IMR-90 (cell line): ENCODE data around the gene PHLDA2. TPM values are rescaled to one million over a fixed set of nuclear protein-coding genes. Genes with fewer than 3 reads are reported as not detected.

ENCODE experiments used
- ATAC-seq: fragments of 200-7000 bp; cut with Tn5 transposase; 2 replicates; pipeline ENCODE4 v1.9.1; 2020; ENCODE audit warnings: low read depth, mild to moderate bottlenecking, moderate library complexity
- BruUV-seq: library from RNA; stranded (reverse); fragments of 400-500 nt; replicated peaks from 2 replicates; lab custom pipeline; 2021; lab: Mats Ljungman, UMichigan
- CTCF ChIA-PET: fragments of 300-600 bp; formaldehyde crosslinking; extraction: SDS; loops from one replicate; lab custom pipeline; 2021; ENCODE audit warnings: antibody characterized with exemption; lab: Yijun Ruan, JAX
- POLR2A ChIA-PET: fragments of 300-600 bp; sonication (Branson Sonifier 250); formaldehyde crosslinking; loops from one replicate; lab custom pipeline; 2022; ENCODE audit warnings: antibody characterized with exemption; ENCODE audit not compliant: unreplicated experiment; lab: Charles Lee
- DNase-seq: peaks from one replicate; pipeline ENCODE4 v3.0.0; 2013
- H2AFZ ChIP-seq: replicated peaks from 2 replicates; pipeline ENCODE3; 2013; ENCODE audit warnings: low read length, mild to moderate bottlenecking; ENCODE audit not compliant: poor library complexity
- H2AK5ac ChIP-seq: 2 replicates; pipeline ENCODE4 v1.6.1; 2013; ENCODE audit warnings: low read depth, low read length, inconsistent platforms
- H2AK9ac ChIP-seq: replicated peaks from 2 replicates; pipeline ENCODE3; 2013; ENCODE audit warnings: mild to moderate bottlenecking, low read depth, low read length, moderate library complexity; ENCODE audit not compliant: poor library complexity
- H2BK120ac ChIP-seq: 2 replicates; pipeline ENCODE4 v1.6.1; 2013; ENCODE audit warnings: low read depth, low read length, inconsistent platforms
- H2BK15ac ChIP-seq: 3 replicates; pipeline ENCODE4 v1.6.1; 2013; ENCODE audit warnings: low read depth, low read length, inconsistent platforms
- H2BK20ac ChIP-seq: 2 replicates; pipeline ENCODE4 v1.6.1; 2013; ENCODE audit warnings: low read depth, mild to moderate bottlenecking, inconsistent platforms, low read length, moderate library complexity
- H2BK5ac ChIP-seq: 2 replicates; pipeline ENCODE4 v1.6.1; 2013; ENCODE audit warnings: mild to moderate bottlenecking, low read depth, low read length, inconsistent platforms; ENCODE audit not compliant: poor library complexity, severe bottlenecking
- H3K14ac ChIP-seq: replicated peaks from 2 replicates; pipeline ENCODE4 v1.6.1; 2013; ENCODE audit warnings: low read depth, low read length, inconsistent platforms
- H3K18ac ChIP-seq: 2 replicates; pipeline ENCODE4 v1.6.1; 2013; ENCODE audit warnings: low read depth, low read length, control low read depth
- H3K23ac ChIP-seq: 2 replicates; pipeline ENCODE4 v1.6.1; 2013; ENCODE audit warnings: low read depth, low read length, inconsistent platforms
- H3K27ac ChIP-seq: 2 replicates; pipeline ENCODE4 v1.5.1; 2013; ENCODE audit warnings: mild to moderate bottlenecking, control low read depth, low read length; ENCODE audit not compliant: insufficient read depth
- H3K27me3 ChIP-seq: 2 replicates; pipeline ENCODE4 v1.6.1; 2013; ENCODE audit warnings: low read length; ENCODE audit not compliant: control insufficient read depth, insufficient read depth
- H3K36me3 ChIP-seq: 2 replicates; pipeline ENCODE4 v1.6.1; 2013; ENCODE audit warnings: low read length, mixed read lengths; ENCODE audit not compliant: control insufficient read depth, insufficient read depth
- H3K4ac ChIP-seq: 2 replicates; pipeline ENCODE4 v1.6.1; 2013; ENCODE audit warnings: low read depth, low read length, inconsistent platforms
- H3K4me1 ChIP-seq: 2 replicates; pipeline ENCODE4 v1.6.1; 2013; ENCODE audit warnings: low read length, mixed read lengths; ENCODE audit not compliant: control insufficient read depth, insufficient read depth
- H3K4me2 ChIP-seq: 2 replicates; pipeline ENCODE4 v1.6.1; 2013; ENCODE audit warnings: low read depth, mild to moderate bottlenecking, control low read depth, low read length, moderate library complexity
- H3K4me3 ChIP-seq: 2 replicates; pipeline ENCODE4 v1.5.1; 2013; ENCODE audit warnings: low read depth, mild to moderate bottlenecking, control low read depth, low read length, moderate library complexity; ENCODE audit not compliant: insufficient read depth
- H3K56ac ChIP-seq: 2 replicates; pipeline ENCODE4 v1.6.1; 2013; ENCODE audit warnings: low read length, inconsistent platforms; ENCODE audit not compliant: insufficient read depth; ENCODE audit errors: extremely low read depth
- H3K79me1 ChIP-seq, 2 experiments: 2 replicates each; pipeline ENCODE4 v1.6.1; 2013; ENCODE audit warnings: low read length in 2 of 2, inconsistent platforms in 1 of 2, low read depth in 1 of 2
- H3K9ac ChIP-seq: 2 replicates; pipeline ENCODE4 v1.6.1; 2013; ENCODE audit warnings: low read depth, low read length, control low read depth
- H3K9me1 ChIP-seq: 2 replicates; pipeline ENCODE4 v1.6.1; 2013; ENCODE audit warnings: low read length, inconsistent platforms; ENCODE audit not compliant: insufficient read depth
- H3K9me3 ChIP-seq: 2 replicates; pipeline ENCODE4 v1.6.1; 2013; ENCODE audit warnings: low read length; ENCODE audit not compliant: control insufficient read depth, insufficient read depth
- H4K20me1 ChIP-seq: 2 replicates; pipeline ENCODE4 v1.6.1; 2013; ENCODE audit warnings: low read length, inconsistent platforms; ENCODE audit not compliant: insufficient read depth
- H4K5ac ChIP-seq: 2 replicates; pipeline ENCODE4 v1.6.1; 2013; ENCODE audit warnings: mild to moderate bottlenecking, low read depth, low read length, control low read depth
- H4K8ac ChIP-seq, 2 experiments: 2 replicates each; pipeline ENCODE4 v1.6.1; 2013; ENCODE audit warnings: low read depth in 2 of 2, low read length in 2 of 2, control low read depth in 1 of 2, inconsistent platforms in 1 of 2
- H4K91ac ChIP-seq: 2 replicates; pipeline ENCODE4 v1.6.1; 2013; ENCODE audit warnings: low read depth, low read length, inconsistent platforms; ENCODE audit not compliant: insufficient read depth
- BHLHE40 ChIP-seq: fragments of 150-350 bp; IDR thresholded peaks from 2 replicates; pipeline ENCODE4 v1.6.1; 2016; ENCODE audit warnings: mild to moderate bottlenecking, low read depth, low read length
- FOS ChIP-seq: fragments of 150-350 bp; IDR thresholded peaks from 2 replicates; pipeline ENCODE4 v1.6.1; 2016; ENCODE audit warnings: low read depth, low read length
- MAFK ChIP-seq: IDR thresholded peaks from 2 replicates; pipeline ENCODE4 v1.6.1; 2012; ENCODE audit warnings: low read depth, low read length, improper control_type of control experiment
- MAZ ChIP-seq: IDR thresholded peaks from 2 replicates; pipeline ENCODE4 v1.6.1; 2012; ENCODE audit warnings: low read depth, mild to moderate bottlenecking, low read length, improper control_type of control experiment, moderate library complexity, borderline replicate concordance
- MXI1 ChIP-seq: IDR thresholded peaks from 2 replicates; pipeline ENCODE4 v1.6.1; 2012; ENCODE audit warnings: low read depth, mild to moderate bottlenecking, low read length, moderate library complexity, borderline replicate concordance
- NFE2L2 ChIP-seq: fragments of 150-350 bp; IDR thresholded peaks from 2 replicates; pipeline ENCODE4 v1.6.1; 2016; ENCODE audit warnings: low read depth, mild to moderate bottlenecking, low read length
- POLR2A ChIP-seq: IDR thresholded peaks from 2 replicates; pipeline ENCODE4 v1.6.1; 2012; ENCODE audit warnings: mild to moderate bottlenecking, low read depth, low read length
- RAD21 ChIP-seq: IDR thresholded peaks from 2 replicates; pipeline ENCODE4 v1.6.1; 2012; ENCODE audit warnings: low read length, improper control_type of control experiment
- RCOR1 ChIP-seq: IDR thresholded peaks from 2 replicates; pipeline ENCODE4 v1.6.1; 2012; ENCODE audit warnings: mild to moderate bottlenecking, low read length, improper control_type of control experiment; ENCODE audit not compliant: insufficient replicate concordance
- WGBS, 2 experiments: methylation state at CpG; one replicate each; pipeline versions ENCODE4 v1.1.5 to v1.1.7; 2013; ENCODE audit warnings: missing lambda C conversion rate in 2 of 2; ENCODE audit not compliant: insufficient read length in 1 of 2; ENCODE audit errors: extremely low coverage in 2 of 2; 5-methylcytosine and 5-hydroxymethylcytosine counted together
- dilution Hi-C: fragments of 300-500 bp; cut with HindIII; formaldehyde crosslinking; loops from one replicate; pipeline ENCODE4 v1.14.3; 2018; ENCODE audit warnings: low sequenced_read_pairs; ENCODE audit not compliant: unreplicated experiment
- in situ Hi-C: fragments of 300-500 bp; cut with MboI; formaldehyde crosslinking; loops from 3 replicates; pipeline ENCODE4 v1.14.3; 2019; ENCODE audit warnings: low sequenced_read_pairs, inconsistent platforms, mixed read lengths
- intact Hi-C: fragments of 100-400 bp; cut with micrococcal nuclease; formaldehyde crosslinking; loops from 2 replicates; pipeline ENCODE4 v1.10.0; 2022
- polyA plus RNA-seq, 3 experiments: library from polyadenylated mRNA; depleted of rRNA; stranded (reverse); fragments of >200 nt; gene quantifications; 2 replicates each; pipeline ENCODE4 v1.2.3, GENCODE V29; 2012; ENCODE audit warnings: low replicate concordance in 1 of 3
- total RNA-seq: library from RNA; depleted of rRNA; stranded (reverse); fragments of >200 nt; gene quantifications from 2 replicates; pipeline ENCODE4 v1.2.3, GENCODE V29; 2012
- TF ChIP-seq, protein P1 (sequence below): fragments of 150-350 bp; IDR thresholded peaks from 2 replicates; pipeline ENCODE4 v1.6.1; 2016; ENCODE audit warnings: low read depth, mild to moderate bottlenecking, low read length, moderate library complexity, borderline replicate concordance

The PHLDA2 gene
- total and polyA plus RNA-seq, 2 of the 4 experiments (the other 2 are of a cell fraction), result 3.8 to 89.0 TPM

DNA sequence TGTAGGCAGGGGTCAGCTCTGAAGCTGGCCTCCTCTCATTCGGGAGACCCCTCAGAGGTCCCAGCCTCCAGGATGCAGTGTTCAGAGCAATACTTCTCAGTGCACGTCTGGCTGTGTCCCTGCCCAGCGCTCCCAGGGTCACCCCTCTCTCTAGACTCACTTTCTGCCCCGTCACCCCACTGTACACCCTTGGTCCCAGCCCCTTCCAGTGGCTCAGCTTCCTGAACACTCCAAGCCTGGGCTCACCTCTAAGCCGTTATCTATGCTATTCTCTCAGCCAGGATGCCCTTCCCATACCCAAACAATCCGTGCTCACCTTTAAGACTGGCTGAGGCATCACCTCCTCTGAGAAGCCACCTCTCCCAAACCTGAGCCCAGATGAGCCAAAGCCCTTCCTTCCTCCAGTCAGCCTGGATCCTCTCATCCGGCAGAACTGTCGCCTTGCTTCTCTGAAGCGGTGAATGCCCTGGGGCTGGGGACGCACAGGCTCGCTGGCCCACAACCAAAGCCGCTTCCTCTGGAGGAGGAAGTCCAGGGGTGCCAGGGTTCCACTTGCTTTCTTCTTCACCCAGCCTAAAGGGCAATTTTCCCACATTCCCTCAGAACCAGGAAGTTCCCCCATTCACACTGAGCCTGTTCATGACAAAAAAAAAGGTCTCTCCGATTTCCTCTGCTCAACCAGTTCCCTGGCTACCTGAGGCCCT is 30.0 kb downstream of the PHLDA2 start:
- H3K4ac ChIP-seq, result peak overlapping the region; percentile 94
- H2AFZ ChIP-seq, result peak overlapping the region; percentile 88
- H3K27ac ChIP-seq, result peak overlapping the region; percentile 33
- H3K18ac ChIP-seq, result peak overlapping the region; percentile 56
- CTCF ChIA-PET, result interaction anchor here (1.2 kb wide), 1 partner anchor 366 kb away, joined by 4 read pairs; no protein-coding TSS in a partner anchor
- no peaks in the 10 kb centered on the region for H3K36me3 ChIP-seq
- WGBS, 2 experiments, result 81% methylated on average over 6 of the region's 13 CpGs; no CpG with 5 or more reads in 1 of the 2 experiments
- peak overlapping the region; percentile 95 for H2AK9ac ChIP-seq
- H2BK5ac ChIP-seq, result peak overlapping the region; percentile 69
- no peak overlapping the region for H3K56ac ChIP-seq
- no TSS peak for BruUV-seq
- DNase-seq (no peak), ATAC-seq (no peak)
- H2AK5ac ChIP-seq, result peak overlapping the region; percentile 98
- peak overlapping the region; percentile 54; the same call in 1 of the 2 replicates for H3K23ac ChIP-seq
- no peaks in the 10 kb centered on the region for H3K9me3 ChIP-seq
- peak overlapping the region; percentile 90; the same call in 2 of the 3 replicates for H2BK15ac ChIP-seq
- H4K20me1 ChIP-seq, result no peaks in the 10 kb centered on the region
- H3K4me3 ChIP-seq, result no peak overlapping the region
- dilution Hi-C loops, result no loop called here
- intact Hi-C loops, result loop anchor here (10.0 kb wide), 1 partner anchor 704 kb away; no protein-coding TSS in a partner anchor
- H4K5ac ChIP-seq, result peak overlapping the region; percentile 61
- peak overlapping the region; percentile 96 for H4K91ac ChIP-seq
- H3K27me3 ChIP-seq, result no peaks in the 10 kb centered on the region
- H3K79me1 ChIP-seq, result peaks cover 4 to 25% of the 10 kb centered on the region in 2 experiments; a peak in 2 of 4 replicates
- peak overlapping the region; percentile 64 to 83 for H4K8ac ChIP-seq
- H3K9me1 ChIP-seq, result peaks cover 24% of the 10 kb centered on the region
- H3K14ac ChIP-seq, result peak overlapping the region; percentile 84
- no peak overlapping the region for H3K9ac ChIP-seq
- H2BK20ac ChIP-seq, result peak overlapping the region; percentile 94
- in situ Hi-C loops, result loop anchor here (10.0 to 25.0 kb wide), 2 partner anchors 474 to 712 kb away; no protein-coding TSS in a partner anchor
- POLR2A ChIA-PET, result no interaction called here
- H2BK120ac ChIP-seq, result peak overlapping the region; percentile 93
- TF ChIP-seq FOS (no peak), RAD21 (no peak), MXI1 (no peak), NFE2L2 (no peak), RCOR1 (no peak), BHLHE40 (no peak), MAFK (no peak), MAZ (no peak), POLR2A (no peak)
- TF ChIP-seq, protein P1, sequence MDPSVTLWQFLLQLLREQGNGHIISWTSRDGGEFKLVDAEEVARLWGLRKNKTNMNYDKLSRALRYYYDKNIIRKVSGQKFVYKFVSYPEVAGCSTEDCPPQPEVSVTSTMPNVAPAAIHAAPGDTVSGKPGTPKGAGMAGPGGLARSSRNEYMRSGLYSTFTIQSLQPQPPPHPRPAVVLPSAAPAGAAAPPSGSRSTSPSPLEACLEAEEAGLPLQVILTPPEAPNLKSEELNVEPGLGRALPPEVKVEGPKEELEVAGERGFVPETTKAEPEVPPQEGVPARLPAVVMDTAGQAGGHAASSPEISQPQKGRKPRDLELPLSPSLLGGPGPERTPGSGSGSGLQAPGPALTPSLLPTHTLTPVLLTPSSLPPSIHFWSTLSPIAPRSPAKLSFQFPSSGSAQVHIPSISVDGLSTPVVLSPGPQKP, result no peak
- H3K4me1 ChIP-seq, result peaks cover 27% of the 10 kb centered on the region
- H3K4me2 ChIP-seq, result no peak overlapping the region
